MCF 10A (cell line): ENCODE results near the gene OR2H2. TPM values are rescaled to one million over a fixed set of nuclear protein-coding genes. Genes with fewer than 3 reads are reported as not detected.

Experiments used
- Bru-seq: library from RNA; stranded (reverse); fragments of 400-500 nt; gene quantifications from one replicate; lab custom pipeline; 2021; lab: Mats Ljungman, UMichigan
- BruChase-seq, 2 experiments: library from RNA; stranded (reverse); fragments of 400-500 nt; gene quantifications; one replicate each; lab custom pipeline; 2021; lab: Mats Ljungman, UMichigan
- BruUV-seq: library from RNA; stranded (reverse); fragments of 400-500 nt; replicated peaks from 2 replicates; lab custom pipeline; 2021; lab: Mats Ljungman, UMichigan
- CTCF ChIA-PET: fragments of 300-600 bp; sonication (Branson Sonifier 250); formaldehyde crosslinking; extraction: SDS; loops from one replicate; lab custom pipeline; 2021; ENCODE audit warnings: antibody characterized with exemption, inconsistent platforms; lab: Yijun Ruan, JAX
- POLR2A ChIA-PET: fragments of 300-600, 350-650 bp; sonication (Branson Sonifier 250); formaldehyde crosslinking; extraction: SDS; loops from one replicate; lab custom pipeline; 2020; ENCODE audit warnings: antibody characterized with exemption, inconsistent platforms; lab: Yijun Ruan, JAX
- DNase-seq: peaks from one replicate; pipeline ENCODE4 v3.0.0-alpha.2; 2018; ENCODE audit not compliant: unreplicated experiment
- H3K27ac Mint-ChIP-seq: one replicate; pipeline ENCODE4 v1.8.0; 2022; ENCODE audit warnings: mild to moderate bottlenecking, low read depth, mixed read lengths; ENCODE audit not compliant: unreplicated experiment
- H3K27me3 Mint-ChIP-seq: one replicate; pipeline ENCODE4 v1.8.0; 2022; ENCODE audit warnings: mixed read lengths; ENCODE audit not compliant: insufficient read depth, unreplicated experiment
- H3K36me3 Mint-ChIP-seq: one replicate; pipeline ENCODE4 v1.8.0; 2022; ENCODE audit warnings: mild to moderate bottlenecking, moderate library complexity, mixed read lengths; ENCODE audit not compliant: insufficient read depth, unreplicated experiment
- H3K4me1 Mint-ChIP-seq: one replicate; pipeline ENCODE4 v1.8.0; 2022; ENCODE audit warnings: mixed read lengths; ENCODE audit not compliant: insufficient read depth, unreplicated experiment
- H3K4me3 Mint-ChIP-seq: one replicate; pipeline ENCODE4 v1.8.0; 2022; ENCODE audit warnings: mild to moderate bottlenecking, moderate library complexity, mixed read lengths; ENCODE audit not compliant: unreplicated experiment
- H3K9me3 Mint-ChIP-seq: one replicate; pipeline ENCODE4 v1.8.0; 2022; ENCODE audit warnings: mixed read lengths; ENCODE audit not compliant: unreplicated experiment
- intact Hi-C: fragments of 100-400 bp; cut with micrococcal nuclease; formaldehyde crosslinking; loops from 2 replicates; pipeline ENCODE4 v1.14.1; 2022
- long read RNA-seq: library from polyadenylated mRNA; stranded (forward); transcript quantifications from one replicate; pipeline ENCODE4 v2.0.0, GENCODE V29; 2022
- total RNA-seq: library from RNA; stranded (reverse); gene quantifications from 2 replicates; pipeline ENCODE4 v1.2.3, GENCODE V29; 2022
- TF ChIP-seq, protein P1 (sequence below): fragments of 200-600 bp; IDR thresholded peaks from one replicate; pipeline ENCODE4 v1.8.0; 2022; ENCODE audit warnings: antibody characterized with exemption, mild to moderate bottlenecking; ENCODE audit not compliant: unreplicated experiment

Gene OR2H2
- total RNA-seq (not detected in 2 replicates), Bru-seq, nascent RNA (not detected), BruChase-seq, experiment 1, labeled RNA remaining after a 6-hour chase (not detected), BruChase-seq, experiment 2, labeled RNA remaining after a 2-hour chase (percentile 11 among the genes with signal in this experiment)
- long read RNA-seq: 0 reads

DNA sequence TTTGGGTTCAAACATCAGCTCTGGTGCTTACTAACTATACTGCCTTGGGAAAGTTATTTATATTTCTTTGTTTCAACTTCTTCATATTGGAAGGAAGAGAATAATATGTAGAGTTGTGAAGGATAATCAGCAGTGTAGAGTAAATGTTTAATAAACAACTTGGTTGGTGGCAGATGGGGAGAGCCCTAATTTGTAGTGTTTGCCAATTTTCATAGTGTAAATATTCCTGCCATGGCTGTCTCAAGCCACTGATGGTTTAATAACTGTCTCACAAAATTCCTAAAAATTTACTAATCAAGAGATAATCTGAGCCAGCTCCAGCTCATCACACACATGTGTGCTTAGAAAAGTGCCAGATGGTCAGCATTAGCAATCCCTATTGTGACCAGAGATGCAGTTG is at the start of gene OR2H2:
OR2H2 (plus strand) TSS at position 301 of the 400 bp plus-strand sequence. CDS start 2,824 bp downstream, outside the sequence.
- ChIA-PET CTCF (interaction anchor here (1.1 kb wide), 1 partner anchor 208 kb away, joined by 3 read pairs; no protein-coding TSS in a partner anchor), POLR2A (interaction anchor here (1.2 kb wide), 1 partner anchor 209 kb away, joined by 3 read pairs; no protein-coding TSS in a partner anchor)
- no peak within 1 kb of the TSS for H3K4me3 Mint-ChIP-seq
- no peaks in the 10 kb centered on the region for H3K36me3 Mint-ChIP-seq
- H3K27ac Mint-ChIP-seq: no peak within 1 kb of the TSS
- peaks cover 80% of the 10 kb centered on the region for H3K27me3 Mint-ChIP-seq
- BruUV-seq: no TSS peak
- TF ChIP-seq, protein P1, sequence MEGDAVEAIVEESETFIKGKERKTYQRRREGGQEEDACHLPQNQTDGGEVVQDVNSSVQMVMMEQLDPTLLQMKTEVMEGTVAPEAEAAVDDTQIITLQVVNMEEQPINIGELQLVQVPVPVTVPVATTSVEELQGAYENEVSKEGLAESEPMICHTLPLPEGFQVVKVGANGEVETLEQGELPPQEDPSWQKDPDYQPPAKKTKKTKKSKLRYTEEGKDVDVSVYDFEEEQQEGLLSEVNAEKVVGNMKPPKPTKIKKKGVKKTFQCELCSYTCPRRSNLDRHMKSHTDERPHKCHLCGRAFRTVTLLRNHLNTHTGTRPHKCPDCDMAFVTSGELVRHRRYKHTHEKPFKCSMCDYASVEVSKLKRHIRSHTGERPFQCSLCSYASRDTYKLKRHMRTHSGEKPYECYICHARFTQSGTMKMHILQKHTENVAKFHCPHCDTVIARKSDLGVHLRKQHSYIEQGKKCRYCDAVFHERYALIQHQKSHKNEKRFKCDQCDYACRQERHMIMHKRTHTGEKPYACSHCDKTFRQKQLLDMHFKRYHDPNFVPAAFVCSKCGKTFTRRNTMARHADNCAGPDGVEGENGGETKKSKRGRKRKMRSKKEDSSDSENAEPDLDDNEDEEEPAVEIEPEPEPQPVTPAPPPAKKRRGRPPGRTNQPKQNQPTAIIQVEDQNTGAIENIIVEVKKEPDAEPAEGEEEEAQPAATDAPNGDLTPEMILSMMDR: no peak
- no peaks in the 10 kb centered on the region for H3K9me3 Mint-ChIP-seq
- no peaks in the 10 kb centered on the region for H3K4me1 Mint-ChIP-seq
- intact Hi-C loops: loop anchor here (5.0 kb wide), 3 partner anchors 513 to 748 kb away; no protein-coding TSS in a partner anchor
- DNase-seq: no peak

DNA sequence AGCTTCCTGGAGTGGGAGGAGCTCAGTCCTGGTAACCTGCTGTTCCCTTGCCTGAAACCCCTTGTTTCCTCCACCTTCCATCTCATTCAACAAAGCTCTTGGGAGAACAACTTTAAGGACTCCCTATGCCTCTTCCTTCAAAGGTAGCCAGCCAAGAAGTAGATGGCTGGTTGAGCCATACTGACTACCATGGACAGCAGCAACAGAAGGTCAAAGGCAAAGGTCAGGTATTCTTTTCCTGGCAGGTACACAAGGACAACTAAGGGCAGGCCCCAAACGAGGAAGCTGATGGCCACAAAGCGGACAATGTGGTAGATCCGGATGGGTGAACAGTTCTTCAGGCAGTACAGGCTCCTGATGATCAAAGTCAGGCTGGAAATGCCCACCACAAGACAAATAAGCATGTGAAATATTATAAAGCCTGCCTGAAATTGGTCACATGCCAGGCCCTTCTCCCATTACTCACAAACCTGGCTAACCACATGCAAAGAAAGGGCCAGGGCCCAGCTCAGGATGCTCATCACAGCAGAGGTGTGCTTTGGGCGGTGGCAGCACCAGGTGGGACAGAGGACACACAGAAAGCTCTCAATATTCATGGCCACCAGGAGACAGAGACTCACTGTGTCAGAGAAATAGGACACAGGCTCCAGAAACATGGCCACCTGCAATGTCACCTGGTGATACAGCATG is 47.1 kb upstream of the OR2H2 start:
- DNase-seq: no peak
- POLR2A ChIA-PET: no interaction called here
- peaks cover 36% of the 10 kb centered on the region for H3K27me3 Mint-ChIP-seq

DNA sequence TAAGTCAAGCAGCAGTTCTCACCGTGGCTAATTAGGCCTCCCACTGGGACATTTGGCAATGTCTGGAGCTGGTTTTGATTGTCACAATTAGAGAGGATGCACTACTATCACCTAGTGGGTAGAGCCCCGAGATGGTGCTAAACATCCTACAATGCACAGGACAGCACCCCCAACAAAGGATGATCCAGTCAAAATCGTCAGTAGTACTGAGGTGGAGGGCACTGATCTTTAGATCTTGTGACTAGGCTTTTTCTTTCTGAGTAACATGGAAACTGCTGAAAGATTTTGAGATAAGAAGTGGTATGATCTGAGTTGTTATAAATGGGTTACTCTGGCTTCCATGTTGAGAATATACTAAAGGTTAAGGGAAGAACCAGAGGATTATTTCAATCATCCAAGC is 37.3 kb upstream of the OR2H2 start:
- BruUV-seq: no TSS peak
- H3K4me3 Mint-ChIP-seq: no peak overlapping the region
- no peaks in the 10 kb centered on the region for H3K4me1 Mint-ChIP-seq
- POLR2A ChIA-PET: no interaction called here
- intact Hi-C loops: no loop called here
- peaks cover 8% of the 10 kb centered on the region for H3K36me3 Mint-ChIP-seq
- CTCF ChIA-PET: no interaction called here
- H3K9me3 Mint-ChIP-seq: no peaks in the 10 kb centered on the region
- peaks cover 80% of the 10 kb centered on the region for H3K27me3 Mint-ChIP-seq
- TF ChIP-seq, protein P1: no peak
- no peak for DNase-seq
- no peak overlapping the region for H3K27ac Mint-ChIP-seq

More for the DNA sequence above, 47.1 kb upstream of the OR2H2 start:
- H3K27ac Mint-ChIP-seq: no peak overlapping the region
- intact Hi-C loops: no loop called here
- no peaks in the 10 kb centered on the region for H3K9me3 Mint-ChIP-seq
- TF ChIP-seq, protein P1: no peak
- H3K36me3 Mint-ChIP-seq: peaks cover 6% of the 10 kb centered on the region
- CTCF ChIA-PET: no interaction called here
- no TSS peak for BruUV-seq
- no peaks in the 10 kb centered on the region for H3K4me1 Mint-ChIP-seq
- H3K4me3 Mint-ChIP-seq: no peak overlapping the region

DNA sequence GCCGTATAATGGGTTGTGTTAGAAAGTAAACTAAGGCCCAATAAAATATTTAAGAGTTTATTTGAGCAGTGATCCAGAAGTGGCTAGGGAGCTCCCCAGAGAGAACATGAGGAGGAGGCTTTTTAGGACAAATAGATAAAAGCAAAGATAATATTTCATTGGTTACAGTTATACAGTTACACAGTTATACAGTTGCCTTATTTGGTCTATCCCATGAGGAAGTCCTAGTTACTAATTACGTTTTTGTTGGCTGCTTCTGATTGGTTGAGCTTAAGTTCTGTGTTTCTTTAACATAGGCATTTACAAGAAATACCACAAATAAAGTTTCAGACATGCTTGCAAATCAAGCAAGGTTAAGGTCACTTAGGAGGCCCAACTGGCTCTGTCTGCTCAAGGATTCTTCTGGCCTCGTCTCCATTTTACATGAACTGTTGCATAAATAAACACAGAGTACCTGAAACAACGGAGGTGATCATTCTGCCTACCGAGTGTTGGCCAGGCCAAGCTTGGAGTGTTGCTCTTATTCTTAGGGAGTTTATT is 32.3 kb upstream of the OR2H2 start:
- TF ChIP-seq, protein P1: no peak
- Mint-ChIP-seq H3K27me3 (peaks cover 67% of the 10 kb centered on the region), H3K4me3 (no peak overlapping the region), H3K27ac (no peak overlapping the region), H3K4me1 (no peaks in the 10 kb centered on the region), H3K36me3 (peaks cover 6% of the 10 kb centered on the region), H3K9me3 (no peaks in the 10 kb centered on the region)
- BruUV-seq: no TSS peak
- intact Hi-C loops: no loop called here
- POLR2A ChIA-PET: no interaction called here
- CTCF ChIA-PET: no interaction called here
- peak; percentile 69 for DNase-seq
